ENCODE measurements around the gene NUDT4B. TPM values are rescaled to one million over a fixed set of nuclear protein-coding genes. Genes with fewer than 3 reads are reported as not detected.
"Not testable (repeated sequence)": the region's sequence is repeated elsewhere in the genome, so short reads cannot be mapped to it uniquely, and the experiment has no call there.

NUDT4B gene
- total RNA-seq, 1 donor from 2014 or later: not detected

DNA sequence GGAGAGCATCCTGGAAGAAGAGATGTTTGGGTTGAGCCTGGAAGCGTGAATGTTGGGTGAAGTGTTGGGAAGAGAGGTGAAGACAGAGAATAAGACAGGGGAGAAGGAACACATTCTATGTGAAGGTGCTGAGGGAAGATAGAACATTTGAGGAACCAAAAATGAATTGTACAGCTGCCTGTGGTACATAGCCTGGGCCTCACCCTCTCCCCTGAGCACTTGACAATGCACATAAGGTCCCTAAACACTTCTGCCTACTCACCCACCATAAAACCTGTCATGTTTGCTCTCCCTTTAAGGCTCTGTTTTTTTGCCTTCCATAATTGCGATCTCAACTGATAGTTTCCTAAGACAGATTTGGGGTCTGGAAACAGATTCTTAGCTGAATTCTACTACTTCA is 25.8 kb upstream of the NUDT4B start:
- not testable (repeated sequence) for H3K4me3 Mint-ChIP-seq (ENCODE audit: unreplicated experiment); H3K4me1 Mint-ChIP-seq (ENCODE audit: low read depth, unreplicated experiment); H3K27me3 Mint-ChIP-seq (ENCODE audit: unreplicated experiment); H3K9me3 Mint-ChIP-seq (ENCODE audit: unreplicated experiment); H3K36me3 Mint-ChIP-seq (ENCODE audit: unreplicated experiment); DNase-seq; H3K27ac Mint-ChIP-seq (ENCODE audit: unreplicated experiment)

DNA sequence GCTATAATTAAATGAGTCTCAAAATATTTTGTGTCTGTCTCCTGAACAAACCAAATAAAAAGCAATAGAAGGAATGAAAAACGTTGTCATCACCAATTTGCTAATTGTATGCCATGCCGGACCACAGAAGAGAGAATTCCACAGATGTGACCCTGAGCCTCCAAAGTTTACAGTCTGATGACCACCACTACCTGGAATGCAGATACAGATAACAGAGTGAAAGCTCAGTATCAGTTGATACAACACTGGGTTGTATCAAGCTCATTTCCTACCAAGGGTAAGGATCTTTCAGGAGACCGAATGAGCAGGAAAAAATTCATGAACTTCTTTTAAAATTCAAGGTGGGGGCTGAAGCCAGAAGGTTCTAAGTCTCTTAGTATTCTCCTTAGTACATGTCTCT is 25.1 kb upstream of the NUDT4B start:
- H3K27me3 Mint-ChIP-seq (ENCODE audit: unreplicated experiment); H3K9me3 Mint-ChIP-seq (ENCODE audit: unreplicated experiment); H3K36me3 Mint-ChIP-seq (ENCODE audit: unreplicated experiment); DNase-seq; H3K4me3 Mint-ChIP-seq (ENCODE audit: unreplicated experiment); H3K27ac Mint-ChIP-seq (ENCODE audit: unreplicated experiment); H3K4me1 Mint-ChIP-seq (ENCODE audit: low read depth, unreplicated experiment): not testable (repeated sequence)

DNA sequence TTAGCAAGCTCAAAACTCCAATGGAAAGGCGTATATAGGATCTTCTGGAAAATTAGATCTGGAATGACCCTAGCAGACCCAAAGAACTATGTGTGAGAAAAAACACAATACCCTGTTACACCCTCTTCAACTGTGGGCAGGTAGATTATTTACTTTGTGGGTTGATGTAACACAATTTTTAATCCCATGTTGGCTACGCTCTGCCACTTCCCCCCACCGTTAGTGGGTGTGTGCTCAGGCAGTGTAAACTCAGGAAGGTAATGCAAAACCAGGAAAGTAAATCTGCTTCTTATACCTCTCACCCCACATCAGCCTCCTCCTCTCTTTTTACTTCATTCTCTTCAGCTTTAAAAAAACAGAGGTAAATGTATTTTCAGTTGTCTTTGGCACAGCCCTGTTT is 23.7 kb upstream of the NUDT4B start:
- not testable (repeated sequence) for H3K4me1 Mint-ChIP-seq (ENCODE audit: low read depth, unreplicated experiment); H3K27me3 Mint-ChIP-seq (ENCODE audit: unreplicated experiment); H3K36me3 Mint-ChIP-seq (ENCODE audit: unreplicated experiment); H3K27ac Mint-ChIP-seq (ENCODE audit: unreplicated experiment); H3K4me3 Mint-ChIP-seq (ENCODE audit: unreplicated experiment); H3K9me3 Mint-ChIP-seq (ENCODE audit: unreplicated experiment); DNase-seq

DNA sequence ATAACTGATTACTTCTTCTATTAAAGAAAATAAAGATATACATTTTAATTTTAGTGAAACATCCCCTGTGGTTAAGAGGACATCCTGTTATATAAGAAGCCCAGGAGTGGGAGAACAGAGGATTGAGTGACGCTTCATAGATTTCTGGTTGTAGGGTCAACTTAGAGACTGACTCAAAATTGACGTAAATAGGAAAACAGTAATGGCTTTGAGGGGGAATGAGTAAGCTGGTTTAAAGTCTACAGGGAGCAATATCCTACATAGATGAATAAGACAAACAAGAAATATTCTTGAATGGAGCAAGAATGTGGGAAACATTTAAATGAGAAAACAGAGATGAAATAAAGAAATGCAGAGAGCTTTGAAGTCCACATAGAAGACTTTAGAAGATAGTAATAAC is 20.7 kb upstream of the NUDT4B start:
- DNase-seq; H3K9me3 Mint-ChIP-seq (ENCODE audit: unreplicated experiment); H3K36me3 Mint-ChIP-seq (ENCODE audit: unreplicated experiment); H3K27ac Mint-ChIP-seq (ENCODE audit: unreplicated experiment); H3K4me3 Mint-ChIP-seq (ENCODE audit: unreplicated experiment); H3K27me3 Mint-ChIP-seq (ENCODE audit: unreplicated experiment); H3K4me1 Mint-ChIP-seq (ENCODE audit: low read depth, unreplicated experiment): not testable (repeated sequence)

DNA sequence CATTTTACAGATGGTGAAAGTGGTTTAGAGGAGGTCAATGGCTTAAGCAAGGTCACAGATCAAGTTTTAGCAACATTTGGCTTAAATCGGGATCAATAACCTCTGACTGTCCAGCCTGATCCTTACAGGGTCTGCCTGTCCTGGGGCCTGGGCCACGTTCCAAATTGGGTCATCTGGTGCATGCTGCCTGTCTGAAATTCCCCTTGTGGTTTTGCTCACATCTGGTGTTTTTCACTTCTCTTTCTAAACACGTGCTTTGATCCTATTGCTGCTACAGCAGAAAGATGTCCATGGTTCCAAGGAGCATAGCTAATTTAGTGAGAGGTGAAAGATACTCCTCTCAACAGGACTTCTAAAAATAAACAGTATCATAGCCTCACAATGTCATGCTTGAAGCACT is 19.4 kb upstream of the NUDT4B start:
- not testable (repeated sequence) for H3K9me3 Mint-ChIP-seq (ENCODE audit: unreplicated experiment); H3K4me3 Mint-ChIP-seq (ENCODE audit: unreplicated experiment); H3K27ac Mint-ChIP-seq (ENCODE audit: unreplicated experiment); H3K36me3 Mint-ChIP-seq (ENCODE audit: unreplicated experiment); H3K4me1 Mint-ChIP-seq (ENCODE audit: low read depth, unreplicated experiment); DNase-seq; H3K27me3 Mint-ChIP-seq (ENCODE audit: unreplicated experiment)

DNA sequence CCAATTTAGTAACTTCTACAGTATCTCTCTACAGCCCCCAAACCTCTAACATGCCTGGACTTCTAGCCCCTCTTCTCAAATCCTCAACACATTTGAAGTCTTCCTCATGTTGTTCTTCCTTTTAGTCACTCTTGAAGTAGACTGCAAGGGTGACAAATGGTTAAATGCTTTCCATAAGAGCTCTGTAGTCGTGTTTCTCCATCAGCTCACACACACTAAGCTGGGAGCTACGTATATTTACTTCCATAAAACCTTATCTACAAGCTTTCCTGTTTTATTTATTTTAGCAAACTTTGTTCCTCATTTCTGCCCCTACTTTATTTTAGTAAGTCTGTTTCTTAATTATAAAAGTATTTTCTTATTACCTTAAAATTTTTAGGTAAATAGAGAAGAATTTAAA is 19.0 kb upstream of the NUDT4B start:
- H3K27me3 Mint-ChIP-seq (ENCODE audit: unreplicated experiment); H3K4me1 Mint-ChIP-seq (ENCODE audit: low read depth, unreplicated experiment); H3K4me3 Mint-ChIP-seq (ENCODE audit: unreplicated experiment): not testable (repeated sequence)

DNA sequence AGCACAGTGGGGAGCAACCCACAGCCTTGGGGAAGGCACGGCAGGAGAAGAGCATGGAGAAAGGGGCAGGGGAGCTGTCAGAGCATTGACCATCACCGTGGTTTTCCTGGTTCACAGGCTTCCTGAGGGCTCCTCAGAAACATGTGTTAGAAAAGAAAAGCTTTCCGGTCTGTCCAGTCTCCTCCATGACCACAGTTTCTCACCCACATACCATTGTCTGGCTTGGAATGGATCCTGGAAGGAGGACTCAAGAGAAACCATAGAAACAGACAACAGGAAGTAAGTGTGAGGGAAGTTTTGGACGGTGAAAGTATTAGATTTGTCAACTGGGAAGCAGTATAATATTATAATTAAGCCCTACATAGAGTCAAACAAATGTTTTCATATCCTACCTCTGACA is 16.3 kb upstream of the NUDT4B start:
- not testable (repeated sequence) for H3K36me3 Mint-ChIP-seq (ENCODE audit: unreplicated experiment); H3K4me1 Mint-ChIP-seq (ENCODE audit: low read depth, unreplicated experiment); H3K9me3 Mint-ChIP-seq (ENCODE audit: unreplicated experiment); H3K4me3 Mint-ChIP-seq (ENCODE audit: unreplicated experiment); DNase-seq; H3K27me3 Mint-ChIP-seq (ENCODE audit: unreplicated experiment); H3K27ac Mint-ChIP-seq (ENCODE audit: unreplicated experiment)

More for the DNA sequence above, 19.0 kb upstream of the NUDT4B start:
- H3K27ac Mint-ChIP-seq (ENCODE audit: unreplicated experiment); H3K9me3 Mint-ChIP-seq (ENCODE audit: unreplicated experiment); H3K36me3 Mint-ChIP-seq (ENCODE audit: unreplicated experiment); DNase-seq: not testable (repeated sequence)

DNA sequence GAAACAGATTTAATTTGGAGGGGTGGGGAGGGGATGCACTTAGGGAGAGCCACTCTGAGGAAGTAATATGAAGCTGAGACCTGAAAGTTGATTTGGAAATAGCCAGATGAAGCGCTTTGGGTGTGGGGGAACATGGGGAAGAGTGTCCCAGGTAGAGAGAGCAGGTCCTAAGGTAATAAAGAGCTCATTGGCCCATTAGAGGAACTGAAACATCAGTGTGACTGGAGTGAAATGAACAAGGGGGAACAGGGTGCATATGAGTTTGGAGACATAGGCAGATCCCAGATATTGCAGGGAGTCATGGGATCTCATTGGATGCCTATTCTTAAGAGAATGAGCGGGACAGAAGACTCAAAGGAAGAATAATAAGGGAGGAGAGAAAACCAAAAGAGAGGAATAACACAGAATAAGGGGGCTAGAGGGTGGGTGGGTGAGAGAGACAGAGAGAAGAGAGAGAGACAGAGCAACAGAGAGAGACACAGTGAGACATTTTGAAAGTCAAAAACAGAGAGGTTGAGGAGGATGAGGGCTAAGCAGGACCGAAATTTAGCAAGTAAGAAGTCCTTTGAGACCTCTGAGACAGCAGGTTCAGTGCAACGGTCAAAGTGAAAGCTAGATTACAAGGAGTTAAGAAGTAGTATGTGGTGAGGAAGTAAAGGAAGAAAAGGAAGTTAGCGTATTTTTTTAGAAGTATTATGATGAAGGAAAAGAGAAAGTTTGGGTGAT is 14.8 kb upstream of the NUDT4B start:
- H3K27ac Mint-ChIP-seq (ENCODE audit: unreplicated experiment); H3K27me3 Mint-ChIP-seq (ENCODE audit: unreplicated experiment); H3K36me3 Mint-ChIP-seq (ENCODE audit: unreplicated experiment); H3K4me3 Mint-ChIP-seq (ENCODE audit: unreplicated experiment); DNase-seq; H3K4me1 Mint-ChIP-seq (ENCODE audit: low read depth, unreplicated experiment); H3K9me3 Mint-ChIP-seq (ENCODE audit: unreplicated experiment): not testable (repeated sequence)

DNA sequence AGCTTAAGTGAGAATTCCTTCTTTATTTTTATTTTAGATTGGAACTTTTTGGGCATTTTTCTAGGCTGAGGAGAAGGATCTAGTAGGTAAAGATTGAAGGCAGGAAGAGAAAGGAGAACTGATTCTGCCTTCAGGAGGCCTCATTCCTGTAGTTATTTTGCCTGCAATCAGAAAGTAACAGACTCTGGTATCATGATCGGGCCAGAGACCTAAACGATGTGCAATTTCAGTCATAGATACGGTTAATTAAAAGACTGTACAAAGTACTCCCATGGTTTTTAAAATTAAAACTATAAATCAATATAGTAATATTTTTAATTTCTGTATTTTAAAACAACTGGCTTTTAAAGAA is 14.3 kb upstream of the NUDT4B start:
- not testable (repeated sequence) for H3K36me3 Mint-ChIP-seq (ENCODE audit: unreplicated experiment); H3K4me3 Mint-ChIP-seq (ENCODE audit: unreplicated experiment); H3K27ac Mint-ChIP-seq (ENCODE audit: unreplicated experiment); DNase-seq; H3K27me3 Mint-ChIP-seq (ENCODE audit: unreplicated experiment); H3K4me1 Mint-ChIP-seq (ENCODE audit: low read depth, unreplicated experiment); H3K9me3 Mint-ChIP-seq (ENCODE audit: unreplicated experiment)

DNA sequence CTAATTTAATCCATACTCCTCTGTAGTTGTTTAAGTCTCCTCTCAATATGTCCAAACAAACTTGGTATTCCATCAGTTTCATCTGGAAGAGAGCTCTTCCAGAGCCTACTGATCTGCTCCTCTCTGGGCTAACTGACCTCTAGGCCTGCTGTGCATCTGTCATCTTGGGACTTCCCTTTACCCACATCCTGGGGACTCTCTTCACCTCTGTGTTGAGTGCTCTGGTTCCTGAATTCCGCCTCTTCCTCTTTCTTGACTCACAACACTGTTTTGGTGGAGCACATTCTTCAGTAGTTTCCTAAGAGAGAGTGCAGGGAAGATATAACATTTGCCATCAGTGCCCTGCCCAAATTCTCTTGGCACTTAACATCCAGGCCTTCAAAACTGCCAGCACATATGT is 13.0 kb upstream of the NUDT4B start:
- DNase-seq; H3K9me3 Mint-ChIP-seq (ENCODE audit: unreplicated experiment); H3K36me3 Mint-ChIP-seq (ENCODE audit: unreplicated experiment); H3K27ac Mint-ChIP-seq (ENCODE audit: unreplicated experiment); H3K27me3 Mint-ChIP-seq (ENCODE audit: unreplicated experiment); H3K4me1 Mint-ChIP-seq (ENCODE audit: low read depth, unreplicated experiment); H3K4me3 Mint-ChIP-seq (ENCODE audit: unreplicated experiment): not testable (repeated sequence)

DNA sequence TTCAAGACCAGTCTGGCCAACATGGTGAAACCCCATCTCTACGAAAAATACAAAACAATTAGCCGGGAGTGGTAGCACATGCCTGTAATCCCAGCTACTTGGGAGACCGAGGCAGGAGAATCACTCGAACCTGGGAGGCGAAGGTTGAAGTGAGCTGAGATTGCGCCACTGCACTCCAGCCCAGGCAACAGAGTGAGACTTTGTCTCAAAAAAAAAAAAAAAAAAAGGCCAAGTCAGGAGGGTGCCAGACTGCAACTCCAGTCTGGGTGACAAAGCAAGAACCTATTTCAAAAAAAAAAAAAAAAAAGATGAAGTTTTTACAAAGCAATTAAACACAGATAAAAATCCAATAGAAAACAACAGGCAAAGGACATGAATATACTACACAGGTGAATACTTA is 9.9 kb upstream of the NUDT4B start:
- H3K4me1 Mint-ChIP-seq (ENCODE audit: low read depth, unreplicated experiment); H3K4me3 Mint-ChIP-seq (ENCODE audit: unreplicated experiment); H3K27me3 Mint-ChIP-seq (ENCODE audit: unreplicated experiment); H3K9me3 Mint-ChIP-seq (ENCODE audit: unreplicated experiment); H3K27ac Mint-ChIP-seq (ENCODE audit: unreplicated experiment); H3K36me3 Mint-ChIP-seq (ENCODE audit: unreplicated experiment); DNase-seq: not testable (repeated sequence)

DNA sequence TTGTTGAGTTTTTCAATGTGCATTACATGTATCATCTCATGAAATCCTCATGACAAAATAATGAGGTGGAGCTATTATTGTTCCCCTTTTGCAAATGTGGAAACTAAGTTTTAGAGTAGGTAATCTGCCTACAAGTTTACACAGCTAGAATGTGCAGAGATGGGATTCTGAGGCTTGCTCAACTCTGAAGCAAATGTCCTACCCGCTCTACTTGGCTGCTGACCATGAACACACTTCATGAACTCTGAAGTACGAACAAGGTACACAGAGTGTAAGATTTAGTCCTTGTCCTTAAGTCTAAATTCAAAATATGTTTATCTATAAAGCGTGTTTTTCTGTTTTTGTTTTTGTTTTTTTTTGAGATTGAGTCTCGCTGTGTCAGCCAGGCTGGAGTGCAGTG is 5.4 kb upstream of the NUDT4B start:
- H3K27me3 Mint-ChIP-seq (ENCODE audit: unreplicated experiment); H3K27ac Mint-ChIP-seq (ENCODE audit: unreplicated experiment); H3K4me3 Mint-ChIP-seq (ENCODE audit: unreplicated experiment); H3K9me3 Mint-ChIP-seq (ENCODE audit: unreplicated experiment); H3K4me1 Mint-ChIP-seq (ENCODE audit: low read depth, unreplicated experiment); DNase-seq; H3K36me3 Mint-ChIP-seq (ENCODE audit: unreplicated experiment): not testable (repeated sequence)

Measured in glutamatergic neuron (in vitro differentiated cells).